ENCODE measurements around the gene MAPK8.

Gene MAPK8

GRCh38 chr10:48480397-48481374 lies 174.2 kb downstream of the MAPK8 start:
- DNase-seq = no peak

- DNase-seq = no peak
Measured at GRCh38 chr10:48481385-48481784, 174.9 kb downstream of the MAPK8 start.

DNA sequence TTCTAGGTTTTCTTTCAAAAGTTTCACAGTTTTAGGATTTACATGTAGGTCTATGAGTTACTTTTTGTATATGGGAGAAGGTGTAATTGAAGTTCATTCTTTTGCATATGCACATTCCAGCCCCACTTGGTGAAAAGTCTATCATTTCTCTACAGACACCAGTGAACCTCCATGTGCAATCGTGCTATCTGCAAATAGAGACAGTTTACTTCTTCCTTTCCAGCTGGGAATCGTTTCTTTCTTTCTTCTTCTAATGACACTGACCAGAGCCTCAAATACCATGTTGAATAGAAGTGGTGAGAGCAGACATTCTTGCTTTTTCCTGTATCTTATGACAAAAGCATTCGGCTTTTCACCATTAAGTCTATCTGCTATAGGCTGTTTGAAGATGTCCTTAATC lies 175.7 kb downstream of the MAPK8 start:
- no peak for DNase-seq

- no peak for DNase-seq
Measured at GRCh38 chr10:48484911-48485310, 178.4 kb downstream of the MAPK8 start.

- DNase-seq = no peak
Measured at GRCh38 chr10:48485711-48486110, 179.2 kb downstream of the MAPK8 start.

DNA sequence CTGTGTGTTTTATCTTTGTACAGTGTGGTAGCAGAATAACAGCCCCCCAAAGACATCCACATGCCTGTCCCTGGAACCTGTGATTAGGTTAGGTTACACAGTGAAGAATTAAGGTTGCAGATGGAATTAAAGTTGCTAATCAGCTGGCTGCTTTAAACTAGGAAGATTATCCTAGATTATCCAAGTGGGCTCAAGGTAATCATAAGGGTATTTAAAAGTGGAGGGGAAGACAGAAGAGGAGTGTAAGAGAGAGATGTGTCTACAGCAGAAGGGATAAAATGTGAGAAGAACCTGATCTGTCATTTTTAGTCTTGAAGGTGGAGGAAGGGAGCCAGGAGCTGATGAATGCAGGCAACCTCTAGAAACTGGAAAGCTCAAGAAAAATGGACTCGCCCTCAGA lies 180.8 kb downstream of the MAPK8 start:
- DNase-seq = no peak
